GM12892 (cell line): ENCODE data around the gene SS18L1.

Experiments
- DNase-seq: peaks from one replicate; pipeline ENCODE4 v3.0.0; 2011; ENCODE audit not compliant: insufficient read length
- FAIRE-seq: peaks from 2 replicates; lab custom pipeline; 2011; peaks lifted over from hg19 to GRCh38; lab: Jason Lieb, UNC
- POLR2A ChIP-seq: IDR thresholded peaks from 2 replicates; pipeline ENCODE4 v1.6.1; 2011; ENCODE audit warnings: low read depth, low read length, control low read depth
- POLR2AphosphoS5 ChIP-seq: IDR thresholded peaks from 2 replicates; pipeline ENCODE4 v1.6.1; 2011; ENCODE audit warnings: low read depth, low read length, control low read depth
- TAF1 ChIP-seq: IDR thresholded peaks from 2 replicates; pipeline ENCODE4 v1.6.1; 2011; ENCODE audit warnings: low read depth, mild to moderate bottlenecking, control low read depth, low read length, borderline replicate concordance

Gene SS18L1

DNA sequence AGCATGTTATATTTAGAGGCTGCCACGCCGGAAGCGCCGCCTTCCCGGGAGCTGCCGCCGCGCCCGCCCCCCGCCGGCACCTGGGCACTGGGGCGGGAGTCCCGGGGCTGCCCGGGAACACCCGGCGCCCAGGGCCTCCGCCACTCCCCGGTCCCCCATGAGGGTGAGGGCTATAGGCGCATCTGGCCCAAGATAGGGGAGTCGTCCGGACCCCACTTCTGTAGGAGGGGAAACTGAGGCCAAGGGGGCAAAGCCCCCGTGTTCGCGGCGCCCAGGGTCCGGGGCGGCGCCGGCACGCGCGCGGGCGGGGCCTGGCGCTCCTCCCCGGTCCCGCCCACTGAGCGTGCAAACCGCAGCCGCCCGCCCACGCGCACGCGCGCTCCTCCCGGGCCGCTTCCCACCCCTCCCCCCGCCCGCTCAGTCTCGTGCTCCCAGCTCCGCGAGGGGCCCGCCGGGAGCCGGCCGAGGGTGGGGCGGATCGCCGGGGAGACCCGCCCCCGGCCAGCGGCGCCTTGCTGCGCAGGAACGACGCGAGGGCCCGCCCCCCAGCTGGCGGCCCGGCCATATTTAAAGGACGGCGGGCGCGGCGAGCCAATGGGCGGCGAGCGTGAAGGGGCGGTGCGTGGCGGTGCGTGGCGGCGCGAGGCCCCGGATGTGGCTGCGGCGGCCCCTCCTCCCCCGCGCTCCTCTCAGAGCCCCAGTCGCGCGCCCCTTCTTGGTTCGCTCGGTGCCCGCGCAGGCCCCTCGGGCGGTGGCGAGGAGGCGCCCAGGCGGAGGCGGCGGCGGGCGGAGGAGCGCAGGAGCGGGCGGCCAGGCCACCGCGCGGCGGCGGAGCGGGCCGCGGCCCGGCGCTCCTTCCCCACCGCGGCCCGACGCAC lies 21.6 kb upstream of the SS18L1 start, which contains the start of gene LSM14B:
Gene LSM14B, plus strand, starts transcription at position 700 of the 878 bp plus-strand sequence. CDS start 192 bp downstream, outside the sequence.
- TF ChIP-seq TAF1 = no peak; the same call in 1 of the 2 replicates
- TF ChIP-seq POLR2A = no peak; the same call in 1 of the 2 replicates
- no peak for TF ChIP-seq POLR2AphosphoS5
- FAIRE-seq (peak; percentile 91), DNase-seq (peak; percentile 98)

DNA sequence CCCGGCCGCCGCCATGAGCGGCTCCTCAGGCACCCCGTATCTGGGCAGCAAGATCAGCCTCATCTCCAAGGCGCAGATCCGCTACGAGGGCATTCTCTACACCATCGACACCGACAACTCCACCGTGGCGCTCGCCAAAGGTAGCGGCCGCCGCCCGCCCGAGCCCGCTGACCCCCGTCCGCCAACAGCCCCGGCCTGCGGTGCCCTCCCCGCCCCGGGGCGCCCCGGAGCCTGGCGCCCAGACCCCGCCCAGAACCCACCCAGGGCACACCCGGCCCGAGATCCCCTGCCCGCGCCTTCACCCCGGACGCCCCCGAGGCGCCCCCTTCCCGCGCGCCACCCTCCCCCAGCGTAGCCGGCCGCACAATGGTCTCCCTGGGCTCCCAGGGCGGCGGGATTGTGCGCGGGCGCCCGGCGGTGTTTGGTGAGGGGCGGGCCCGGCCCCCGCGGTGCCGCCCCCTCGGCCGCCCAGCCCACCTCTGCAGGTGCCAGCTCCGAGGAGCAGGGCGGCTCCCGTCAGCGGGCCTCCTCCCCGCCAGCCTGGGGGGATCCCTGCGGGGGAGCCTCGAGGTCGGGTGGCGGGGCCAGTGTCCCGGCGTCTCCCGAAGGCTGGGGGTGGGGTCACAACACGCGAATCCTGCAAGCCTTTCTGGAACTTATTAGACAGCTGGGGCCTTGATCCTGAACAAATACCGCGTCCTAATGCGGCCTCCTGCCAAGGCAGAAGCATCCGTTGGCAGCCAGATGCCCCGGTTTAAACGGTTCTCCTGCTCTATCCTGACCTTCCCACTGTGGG lies 20.7 kb upstream of the SS18L1 start:
- no peak for FAIRE-seq
- TF ChIP-seq POLR2A (no peak), TAF1 (no peak), POLR2AphosphoS5 (no peak)
- DNase-seq = peak; percentile 63

DNA sequence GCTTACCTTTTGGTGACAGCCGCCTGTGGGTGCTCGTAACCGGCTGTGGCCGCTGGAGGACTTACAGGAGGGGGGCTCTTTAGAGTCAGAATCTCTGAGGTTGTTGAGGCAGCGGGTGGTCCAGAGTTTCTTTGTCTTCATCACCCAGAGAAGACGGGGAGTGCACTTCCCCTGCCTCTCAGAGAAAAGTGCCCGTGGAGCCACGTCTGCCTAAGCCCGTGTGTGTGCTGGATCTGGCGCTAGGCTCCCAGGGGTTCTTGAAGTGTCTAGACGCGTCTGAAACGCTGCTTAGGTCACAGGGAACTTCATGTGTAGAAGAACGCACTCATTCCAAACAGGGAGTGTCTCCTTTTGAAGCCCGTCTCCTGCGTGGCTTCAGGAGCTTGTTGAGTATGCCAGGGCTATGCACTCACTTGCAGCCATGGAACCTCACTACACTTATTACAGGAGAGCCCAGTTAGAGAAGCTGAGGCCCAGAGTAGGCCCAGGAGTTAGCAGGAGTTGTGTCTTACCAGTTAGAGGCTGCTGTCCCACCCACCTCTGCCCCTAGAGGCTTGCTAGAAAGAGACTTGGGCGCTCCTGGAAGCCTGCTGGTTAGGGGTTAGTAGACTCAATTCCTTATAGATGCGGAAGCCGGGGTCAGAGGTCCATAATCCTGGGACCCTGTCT lies 20.0 kb upstream of the SS18L1 start:
- TF ChIP-seq TAF1 (no peak), POLR2AphosphoS5 (no peak), POLR2A (no peak)
- FAIRE-seq (no peak), DNase-seq (no peak)

DNA sequence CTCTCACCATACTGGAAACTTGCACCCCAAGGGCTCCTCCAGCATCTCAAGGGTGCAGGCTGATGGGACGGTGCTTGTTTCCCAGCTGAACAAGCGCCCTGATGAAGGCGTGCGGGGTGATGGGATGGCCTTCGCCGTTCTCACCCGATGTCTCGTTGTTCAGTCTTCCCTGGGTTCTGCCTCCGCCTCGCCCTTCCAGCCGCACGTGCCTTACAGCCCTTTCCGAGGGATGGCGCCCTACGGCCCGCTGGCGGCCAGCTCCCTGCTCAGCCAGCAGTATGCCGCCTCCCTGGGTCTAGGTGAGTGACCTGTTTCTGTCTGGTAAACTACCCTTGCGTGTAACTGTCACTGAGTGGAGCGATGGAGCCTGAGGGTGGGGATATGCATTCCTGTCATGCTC lies 17.4 kb upstream of the SS18L1 start:
- TF ChIP-seq POLR2AphosphoS5 = no peak
- no peak for TF ChIP-seq POLR2A
- TF ChIP-seq TAF1 = no peak
- FAIRE-seq = no peak
- no peak for DNase-seq

DNA sequence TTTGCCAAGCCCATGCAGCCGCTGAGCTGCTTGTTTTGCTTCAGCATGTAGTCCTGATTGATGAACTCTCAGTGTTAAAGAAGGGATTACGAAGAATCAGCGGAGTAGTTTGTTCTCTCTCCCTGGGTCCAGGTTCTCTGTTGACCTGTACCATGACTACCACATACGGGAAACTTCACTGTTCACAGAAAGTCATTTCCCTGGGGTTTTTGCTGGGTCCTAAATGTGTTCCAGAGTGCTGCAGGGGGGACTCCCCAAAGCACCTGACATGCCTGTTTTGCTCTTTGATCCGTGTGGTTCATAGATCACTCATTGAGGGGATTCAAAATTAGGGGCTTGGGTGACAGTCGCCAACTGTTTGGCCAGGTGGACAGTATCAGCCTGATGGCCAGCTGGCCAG lies 15.8 kb upstream of the SS18L1 start:
- no peak for TF ChIP-seq POLR2AphosphoS5
- TF ChIP-seq POLR2A = no peak
- TF ChIP-seq TAF1 = no peak
- FAIRE-seq = no peak

DNA sequence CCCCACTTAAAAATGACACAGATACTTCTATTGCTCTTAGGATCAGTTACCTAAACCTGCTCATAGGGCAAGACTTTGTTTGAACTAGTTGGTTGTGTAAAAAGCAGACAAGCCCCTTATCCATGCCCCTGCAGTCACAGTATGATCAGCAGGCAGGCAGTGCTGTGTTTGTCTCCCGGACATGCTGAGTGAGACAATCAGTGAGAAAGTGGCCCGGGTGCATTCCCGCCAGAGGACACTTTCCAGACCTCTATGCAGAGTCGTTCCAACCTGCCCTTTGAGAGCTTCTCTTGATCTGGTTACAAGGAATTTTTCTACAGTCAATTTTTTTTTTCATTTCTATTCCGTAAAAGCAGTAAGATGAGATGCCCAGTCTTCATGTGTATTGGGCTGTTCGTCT lies 15.1 kb upstream of the SS18L1 start:
- no peak for TF ChIP-seq TAF1
- TF ChIP-seq POLR2A = no peak
- no peak for TF ChIP-seq POLR2AphosphoS5
- no peak for FAIRE-seq

More for the DNA sequence above, 15.8 kb upstream of the SS18L1 start:
- DNase-seq = no peak

DNA sequence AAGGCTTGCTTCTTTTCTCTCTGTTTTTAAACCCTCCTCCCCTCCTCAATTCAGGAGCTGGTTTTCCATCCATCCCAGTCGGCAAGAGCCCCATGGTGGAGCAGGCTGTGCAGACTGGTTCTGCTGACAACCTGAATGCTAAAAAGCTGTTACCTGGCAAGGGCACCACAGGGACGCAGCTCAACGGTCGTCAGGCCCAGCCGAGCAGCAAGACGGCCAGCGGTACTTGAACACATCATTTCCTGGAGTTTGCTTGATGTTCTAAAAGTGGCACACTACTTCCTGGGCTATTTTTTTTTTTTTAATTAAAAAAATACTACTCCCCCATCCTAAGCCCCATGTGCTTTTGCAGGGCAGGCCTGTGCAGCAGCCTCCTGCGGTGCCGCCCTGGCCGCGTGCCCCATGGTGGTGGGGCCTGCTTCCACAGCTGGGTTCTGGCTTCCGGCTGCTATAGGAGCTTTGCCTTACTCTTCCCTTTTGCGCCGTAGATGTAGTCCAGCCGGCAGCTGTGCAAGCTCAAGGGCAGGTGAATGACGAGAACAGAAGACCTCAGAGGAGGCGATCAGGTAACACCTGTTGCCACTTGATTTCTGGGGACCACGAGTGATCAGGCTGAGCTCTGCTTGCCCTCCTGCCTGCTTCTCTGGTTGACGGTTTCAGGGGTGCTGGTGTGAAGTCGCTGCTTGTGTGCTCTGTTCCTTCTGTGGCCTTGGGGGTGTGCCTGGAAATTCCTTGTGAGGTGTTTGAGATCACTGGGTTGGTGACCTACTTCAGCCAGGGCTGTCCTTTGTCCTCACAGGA lies 13.6 kb upstream of the SS18L1 start:
- DNase-seq = no peak
- no peak for FAIRE-seq
- no peak for TF ChIP-seq POLR2A
- TF ChIP-seq TAF1 = no peak
- no peak for TF ChIP-seq POLR2AphosphoS5

More for the DNA sequence above, 15.1 kb upstream of the SS18L1 start:
- no peak for DNase-seq

DNA sequence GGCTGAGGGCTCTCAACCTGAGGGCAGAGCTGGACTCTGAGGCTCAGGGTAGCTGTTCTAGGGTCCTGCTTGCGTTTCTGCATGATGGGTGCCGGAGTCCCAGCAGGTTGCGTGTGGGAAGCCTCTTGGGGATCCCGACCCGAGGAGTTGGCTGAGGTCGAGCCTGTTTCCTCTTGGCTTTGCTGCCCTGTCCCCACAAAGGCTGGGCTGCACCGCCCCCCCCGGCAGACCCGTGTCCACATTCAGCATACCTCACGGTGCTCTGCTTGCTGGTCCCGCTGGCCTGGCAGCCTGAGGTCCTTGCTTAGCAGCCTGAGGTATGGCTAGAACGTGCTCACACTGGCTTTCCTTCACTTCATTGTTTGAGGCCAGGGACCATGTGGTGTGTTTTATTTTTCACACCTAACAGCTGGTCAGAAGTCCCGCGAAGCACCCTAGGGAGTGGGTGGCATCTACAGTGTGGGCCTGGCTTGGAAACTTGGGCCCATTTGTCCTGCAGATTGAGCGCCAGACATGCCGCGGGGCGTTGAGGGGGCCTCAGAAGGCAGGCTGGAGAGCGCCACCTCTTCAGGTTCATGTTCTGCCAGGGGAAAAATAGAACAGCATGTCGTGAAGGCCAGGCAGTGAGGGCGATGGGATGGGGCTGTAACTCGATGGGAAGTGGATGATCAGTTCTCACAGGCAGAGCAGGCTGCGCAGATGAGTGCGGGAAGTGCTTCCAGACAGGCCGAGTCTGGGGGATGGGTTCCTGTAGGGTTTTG lies 11.8 kb upstream of the SS18L1 start:
- TF ChIP-seq POLR2AphosphoS5 (no peak), TAF1 (no peak), POLR2A (no peak)
- DNase-seq (no peak), FAIRE-seq (no peak)

DNA sequence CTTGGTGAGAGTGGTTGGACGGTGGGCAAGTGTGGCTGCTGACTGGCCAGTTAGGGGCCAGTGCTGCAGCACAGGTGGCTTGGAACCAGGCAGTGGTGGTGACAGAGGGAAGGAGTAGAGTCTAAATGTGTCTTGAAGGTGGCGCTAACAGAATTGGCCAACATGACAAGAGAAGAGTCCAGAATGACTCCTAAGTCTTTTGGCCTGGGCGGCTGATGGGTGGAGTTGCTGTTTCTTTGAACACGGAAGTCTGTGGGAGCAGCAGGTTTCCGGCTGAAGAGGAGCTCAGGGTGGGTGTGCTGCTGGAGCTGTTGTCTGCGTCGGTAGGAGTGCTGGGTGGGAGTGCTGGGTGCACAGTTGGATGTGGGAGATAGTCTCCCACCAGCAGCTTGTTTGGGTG lies 11.1 kb upstream of the SS18L1 start:
- FAIRE-seq (no peak), DNase-seq (no peak)
- TF ChIP-seq TAF1 = no peak
- TF ChIP-seq POLR2AphosphoS5 = no peak
- no peak for TF ChIP-seq POLR2A
